DMS114 treated with DMSO at 0.1 percent for 48 hours (cell line): ENCODE results near the gene LDLR.
"Not testable (repeated sequence)": the region's sequence is repeated elsewhere in the genome, so short reads cannot be mapped to it uniquely, and the experiment has no call there.

Source experiments
- DNase-seq: peaks from one replicate; lab custom pipeline; 2025; ENCODE audit not compliant: unreplicated experiment; lab: John Stamatoyannopoulos, UW

The LDLR gene

DNA sequence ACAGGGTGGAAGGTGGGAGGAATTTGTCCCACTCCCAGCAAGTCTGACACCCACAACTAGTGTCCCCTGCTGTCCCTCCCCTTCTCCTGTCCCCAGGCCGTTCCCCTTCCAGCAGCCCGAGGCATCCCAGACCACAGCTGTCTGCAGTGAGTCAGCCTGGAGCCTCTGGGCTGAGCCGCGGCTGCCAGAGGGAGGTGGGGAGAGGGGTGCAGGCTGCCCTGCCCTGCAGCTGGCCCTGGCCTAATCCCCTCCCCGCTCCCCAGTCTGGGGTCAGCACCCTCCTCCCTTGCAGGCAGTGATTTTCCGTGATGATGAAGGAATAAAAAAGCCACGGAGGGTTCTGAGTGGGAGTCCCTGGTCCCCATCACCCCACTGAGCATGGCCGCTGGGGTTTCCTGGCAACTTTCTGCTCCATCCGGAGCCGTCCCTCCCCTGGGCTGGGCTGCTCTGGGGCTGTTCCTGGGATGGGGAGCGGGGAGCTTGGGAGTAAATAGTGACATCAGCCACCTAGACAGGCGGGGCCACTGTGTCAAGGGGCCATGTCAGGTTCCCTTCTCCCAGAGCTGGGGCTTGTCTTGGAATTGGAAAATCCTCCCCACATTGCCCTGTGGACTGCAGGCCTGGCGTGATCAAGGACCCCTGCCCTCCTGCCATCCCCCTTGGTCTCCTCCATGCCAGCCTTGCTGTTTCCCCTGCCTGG, 49.5 kb downstream of the LDLR start:
- no peak for DNase-seq

DNA sequence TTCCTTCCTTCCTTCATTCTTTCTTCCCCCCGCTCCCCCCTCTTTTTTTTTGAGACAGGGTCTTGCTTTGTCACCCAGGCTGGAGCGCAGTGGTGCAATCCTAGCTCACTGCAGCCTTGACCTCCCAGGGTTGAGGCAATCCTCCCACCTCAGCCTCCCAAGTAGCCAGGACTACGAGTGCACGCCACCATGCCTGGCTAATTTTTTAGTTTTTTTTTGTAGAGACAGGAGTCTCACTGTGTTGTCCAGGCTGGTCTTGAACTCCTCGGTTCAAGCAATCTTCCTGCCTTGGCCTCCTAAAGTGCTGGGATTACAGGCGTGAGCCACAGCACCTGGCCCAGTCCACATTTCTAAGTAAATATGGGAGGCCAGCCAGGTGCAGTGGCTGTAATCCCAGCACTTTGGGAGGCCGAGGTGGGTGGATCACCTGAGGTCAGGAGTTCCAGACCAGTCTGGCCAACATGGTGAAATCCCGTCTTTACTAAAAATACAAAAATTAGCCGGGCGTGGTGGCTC, 50.8 kb downstream of the LDLR start:
- DNase-seq: not testable (repeated sequence)

DNA sequence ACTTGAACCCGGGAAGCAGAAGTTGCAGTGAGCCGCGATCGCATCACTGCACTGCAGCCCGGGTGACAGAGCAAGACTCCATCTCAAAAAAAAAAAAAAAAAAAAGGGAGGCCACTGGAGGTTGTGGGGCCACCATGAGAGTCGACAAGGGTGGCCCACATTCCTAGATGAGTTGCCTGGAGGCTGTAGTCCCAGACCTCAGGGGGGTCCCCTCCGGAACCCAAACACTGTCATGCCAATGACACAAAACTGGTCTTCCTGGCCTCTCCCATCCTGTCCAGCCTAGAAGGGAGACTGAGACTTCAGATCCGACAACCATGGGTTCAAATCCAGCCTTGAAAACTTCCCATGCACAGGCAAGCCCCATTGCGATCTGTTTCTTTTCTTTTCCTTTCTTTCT, 51.6 kb downstream of the LDLR start:
- no peak for DNase-seq

DNA sequence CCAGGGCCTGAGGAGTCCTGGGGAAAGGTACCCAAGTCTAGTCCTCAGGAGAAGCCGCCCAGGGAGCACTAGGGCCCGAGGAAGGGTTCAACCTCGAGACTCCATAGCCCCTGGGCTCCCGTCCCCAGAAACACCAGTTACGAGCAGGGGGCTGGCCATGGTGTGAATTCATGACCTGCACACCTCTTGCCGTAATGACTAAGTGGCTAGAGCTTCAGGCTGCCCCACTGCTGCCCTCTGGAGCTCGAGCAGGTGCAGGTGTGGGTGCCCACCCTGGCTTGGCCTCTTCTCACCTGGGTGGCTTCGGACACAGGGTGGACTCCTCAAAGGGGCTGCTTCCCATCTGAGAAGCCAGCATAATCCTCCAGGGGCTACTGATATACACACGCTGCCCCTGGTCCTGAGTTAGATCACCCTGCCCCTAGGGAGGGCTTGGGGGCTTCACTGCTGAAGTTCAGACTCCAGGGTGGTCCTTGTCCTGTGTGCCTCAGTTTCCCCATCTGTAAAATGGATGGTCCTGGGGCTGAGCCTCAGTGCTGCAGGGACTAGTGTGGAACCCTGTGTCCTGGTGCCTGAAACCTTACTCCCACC, 52.8 kb downstream of the LDLR start:
- DNase-seq: no peak

DNA sequence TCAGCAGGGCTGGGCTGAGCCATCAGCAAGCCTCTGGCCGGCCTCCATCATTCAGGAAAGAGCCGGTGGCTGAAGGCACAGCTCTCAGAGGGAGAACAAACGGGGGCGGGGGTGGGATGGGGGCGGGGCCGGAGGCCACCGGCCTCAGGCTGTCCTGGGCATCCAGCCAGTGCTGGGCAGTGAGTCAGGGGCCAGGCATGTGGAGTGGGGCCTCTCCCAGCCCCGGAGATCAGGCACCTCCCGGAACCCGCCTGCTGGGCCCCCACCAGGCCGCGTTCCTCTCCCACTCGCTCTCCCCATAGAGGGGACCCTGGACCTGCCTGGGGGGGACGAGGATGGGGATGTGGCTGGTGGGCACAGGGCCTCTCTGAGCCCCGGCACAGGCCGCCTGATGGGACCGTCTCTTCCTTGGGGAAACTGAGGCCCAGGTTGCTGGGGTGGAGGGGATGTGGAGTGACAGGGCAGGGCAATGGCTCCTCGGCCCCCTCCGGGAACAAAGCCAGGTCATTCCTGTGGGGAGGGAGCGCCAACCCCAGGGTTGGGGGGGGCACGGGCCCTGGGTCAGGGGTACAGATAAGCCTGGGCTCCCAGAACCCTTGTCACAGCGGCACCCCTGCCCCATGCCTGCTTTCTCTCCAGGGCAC, 53.4 kb downstream of the LDLR start:
- DNase-seq: no peak

DNA sequence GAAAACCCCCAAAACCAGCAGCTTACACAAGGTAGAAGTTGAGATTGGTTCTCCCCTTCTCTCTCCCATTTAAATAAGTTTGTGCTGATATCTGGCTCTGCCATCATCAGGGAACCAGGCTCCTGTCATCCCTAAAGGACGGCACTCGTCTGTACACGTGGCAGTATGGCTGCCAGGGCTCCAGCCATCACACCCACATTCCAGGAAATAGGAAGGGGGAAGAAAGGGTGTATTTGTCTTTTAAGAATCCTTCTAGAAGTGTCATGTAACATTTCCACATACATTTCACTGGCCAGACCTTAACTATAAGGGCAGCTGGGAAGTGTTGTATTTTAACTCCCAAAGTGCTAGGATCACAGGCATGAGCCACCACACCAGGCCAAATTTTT, 56.3 kb downstream of the LDLR start:
- DNase-seq: no peak

DNA sequence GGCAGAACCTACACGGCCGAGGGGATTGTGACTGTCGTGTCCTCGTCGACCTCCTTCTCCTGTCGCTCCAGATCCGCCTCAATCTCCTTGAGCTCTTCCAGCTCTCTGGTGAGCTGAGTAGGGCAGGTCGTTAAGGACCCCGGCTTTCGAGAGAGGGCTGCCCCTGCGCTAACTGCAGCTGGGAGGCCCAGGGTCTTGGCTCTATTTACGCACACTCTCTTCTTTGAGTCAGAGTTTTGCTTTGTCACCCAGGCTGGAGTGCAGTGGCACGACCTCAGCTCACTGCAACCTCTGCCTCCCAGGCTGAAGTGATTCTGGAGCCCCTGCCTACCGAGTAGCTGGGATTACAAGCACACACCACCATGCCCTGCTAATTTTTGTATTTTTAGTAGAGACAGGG, 58.7 kb downstream of the LDLR start:
- no peak for DNase-seq

DNA sequence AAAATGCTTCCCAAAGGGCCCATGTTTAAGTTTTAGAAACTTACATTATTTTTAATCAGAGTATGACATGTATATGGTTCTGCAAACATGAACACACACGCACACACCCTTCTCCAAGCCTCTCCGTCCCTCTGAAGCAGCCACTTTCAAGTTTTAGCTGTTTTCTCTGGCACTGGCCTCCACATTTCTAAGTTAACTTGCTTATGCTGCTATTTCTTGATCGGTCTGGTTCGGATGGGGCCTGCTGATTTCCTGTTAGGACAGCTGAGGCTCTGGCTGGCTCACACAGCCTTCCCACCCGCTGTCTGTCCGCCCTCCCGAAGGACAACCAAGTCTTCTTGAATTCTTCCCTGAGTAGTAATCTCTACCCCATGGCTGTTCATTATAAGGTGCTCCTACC, 61.9 kb downstream of the LDLR start:
- DNase-seq: no peak

DNA sequence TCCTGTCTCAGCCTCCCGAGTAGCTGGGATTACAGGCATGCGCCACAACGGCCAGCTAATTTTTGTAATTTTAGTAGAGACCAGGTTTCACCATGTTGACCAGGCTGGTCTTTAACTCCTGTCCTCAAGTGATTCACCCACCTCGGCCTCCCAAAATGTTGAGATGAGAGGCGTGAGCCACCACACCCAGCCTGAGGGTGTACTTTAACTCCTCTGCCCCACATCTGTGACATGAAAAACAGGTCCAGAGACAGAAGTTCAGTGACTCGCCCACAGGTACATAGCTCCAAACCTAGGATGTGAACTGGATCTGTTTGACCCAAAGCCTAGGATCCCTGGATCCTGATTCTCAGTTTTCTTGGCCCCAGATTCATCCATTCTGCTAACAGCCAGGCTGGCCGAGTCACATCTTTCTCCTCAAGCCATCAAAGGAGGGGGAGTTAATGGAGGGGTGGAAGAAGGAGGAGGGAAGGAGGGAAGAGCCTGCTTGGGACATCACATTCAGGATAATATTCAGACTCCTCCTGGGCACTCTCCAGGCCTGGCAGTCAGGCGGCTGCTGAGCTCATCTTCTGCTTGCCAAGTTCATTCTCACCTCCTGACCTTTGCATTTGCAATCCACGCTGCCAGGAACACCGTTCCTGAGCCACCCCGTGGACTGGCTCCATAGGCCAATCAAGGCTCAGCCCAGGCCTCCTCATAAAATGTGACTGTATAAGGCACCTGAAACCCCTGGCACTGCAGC, 63.2 kb downstream of the LDLR start:
- DNase-seq: no peak

DNA sequence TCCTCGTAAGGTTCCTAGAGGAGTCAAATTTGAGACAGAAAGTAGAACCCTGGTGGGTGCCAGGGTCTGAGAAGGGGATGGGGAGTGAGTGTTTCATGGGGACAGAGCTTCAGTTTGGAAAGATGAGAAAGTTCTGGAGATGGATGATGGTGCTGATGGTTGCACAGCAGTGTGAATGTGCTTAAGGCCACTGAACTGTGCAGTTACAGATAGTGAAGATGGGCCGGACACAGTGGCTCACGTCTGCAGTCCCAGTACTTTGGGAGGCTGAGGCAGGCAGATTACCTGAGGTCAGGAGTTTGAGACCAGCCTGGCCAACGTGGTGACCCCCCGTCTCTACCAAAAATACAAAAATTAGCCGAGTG, 65.4 kb downstream of the LDLR start:
- DNase-seq: no peak

DNA sequence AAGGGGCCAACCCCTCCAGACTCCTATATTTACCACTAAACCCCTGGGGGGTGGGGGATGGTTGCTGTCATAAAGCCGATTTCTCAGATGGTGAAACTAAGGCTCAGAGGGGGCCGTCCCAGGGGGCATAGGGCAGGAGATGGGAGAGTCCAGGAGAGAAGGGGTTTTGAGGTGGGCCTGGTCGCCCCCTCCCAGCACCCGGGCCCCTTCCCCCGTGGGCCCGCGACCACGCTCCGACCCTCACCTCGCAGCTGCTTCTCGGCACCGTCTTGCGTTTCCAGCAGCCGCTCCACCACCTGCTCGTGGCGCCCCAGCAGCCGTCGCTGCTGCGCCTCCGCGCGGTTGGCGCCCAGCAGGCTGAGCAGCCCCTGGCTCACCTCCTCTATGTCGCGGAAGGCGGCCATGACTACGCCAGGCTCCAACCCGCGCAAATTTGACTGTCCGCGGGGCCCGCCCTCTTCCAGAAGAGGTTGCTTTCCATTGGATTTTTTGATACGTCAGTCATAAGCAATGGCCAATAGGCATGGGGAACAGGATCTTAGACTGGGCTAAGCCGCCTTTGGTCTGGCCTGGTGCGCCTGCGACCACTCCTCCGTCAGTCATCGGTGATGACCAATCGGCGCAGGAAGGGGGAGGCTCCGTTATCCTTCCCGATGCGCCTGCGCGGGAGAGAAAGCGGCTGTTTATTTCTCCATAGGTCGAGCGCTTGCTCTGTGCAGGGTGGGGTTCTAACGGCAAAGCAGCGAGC, 66.3 kb downstream of the LDLR start, which contains the start of gene SPC24:
SPC24 (minus strand) TSS at position 410 of the 748 bp plus-strand sequence; CDS start at position 404, 6 bp downstream.
- DNase-seq: peak; percentile 90

DNA sequence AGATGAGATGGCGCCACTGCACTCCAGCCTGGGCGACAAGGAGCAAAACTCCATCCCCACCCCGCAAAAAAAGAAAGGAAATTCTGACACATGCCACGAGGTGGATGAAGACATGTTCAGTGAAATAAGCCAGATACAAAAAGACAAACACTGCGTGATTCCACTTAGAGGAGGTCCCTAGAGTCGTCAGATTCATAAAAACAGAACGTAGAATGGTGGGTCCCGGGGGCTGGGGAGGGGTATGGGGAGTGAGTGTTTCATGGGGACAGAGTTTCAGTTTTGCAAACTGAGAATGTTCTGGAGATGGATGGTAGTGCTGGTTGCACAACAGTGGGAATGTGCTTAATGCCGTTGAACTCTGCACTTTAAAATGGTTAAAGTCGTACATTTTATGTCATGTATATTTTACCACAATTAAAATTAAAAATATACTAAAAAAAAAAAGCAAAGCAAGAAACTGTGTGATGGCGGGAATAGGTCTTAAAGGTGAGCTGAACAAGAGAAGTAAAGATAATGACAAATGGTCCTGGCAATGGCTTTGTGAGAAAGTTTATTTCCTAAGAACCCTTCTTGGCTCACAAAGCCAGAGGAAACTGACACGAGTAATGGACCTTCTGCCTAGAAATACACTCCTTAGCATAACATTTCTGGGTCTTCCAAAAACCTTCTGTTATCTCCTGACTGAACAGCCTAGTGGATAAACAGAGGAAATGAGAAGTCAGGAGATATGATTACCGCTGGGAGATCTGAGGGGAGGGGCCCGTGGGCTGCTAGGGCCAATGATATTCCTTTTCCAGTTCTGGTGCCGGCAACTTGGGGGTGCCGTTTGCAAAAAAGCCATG, 70.6 kb downstream of the LDLR start:
- DNase-seq: no peak

DNA sequence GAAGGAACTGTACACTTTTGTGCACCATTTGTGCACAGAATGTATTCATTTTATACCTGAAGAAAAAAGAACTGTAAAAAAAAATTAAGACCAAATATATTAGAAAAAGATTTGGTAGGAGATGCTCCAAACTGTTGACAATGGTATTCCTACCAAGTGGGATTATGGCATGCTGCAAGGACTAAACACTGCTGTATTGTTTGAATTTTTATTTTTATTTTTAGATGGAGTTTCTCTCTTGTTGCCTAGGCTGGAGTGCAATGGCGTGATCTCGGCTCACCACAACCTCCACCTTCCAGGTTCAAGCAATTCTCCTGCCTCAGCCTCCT, 71.1 kb downstream of the LDLR start:
- not testable (repeated sequence) for DNase-seq

DNA sequence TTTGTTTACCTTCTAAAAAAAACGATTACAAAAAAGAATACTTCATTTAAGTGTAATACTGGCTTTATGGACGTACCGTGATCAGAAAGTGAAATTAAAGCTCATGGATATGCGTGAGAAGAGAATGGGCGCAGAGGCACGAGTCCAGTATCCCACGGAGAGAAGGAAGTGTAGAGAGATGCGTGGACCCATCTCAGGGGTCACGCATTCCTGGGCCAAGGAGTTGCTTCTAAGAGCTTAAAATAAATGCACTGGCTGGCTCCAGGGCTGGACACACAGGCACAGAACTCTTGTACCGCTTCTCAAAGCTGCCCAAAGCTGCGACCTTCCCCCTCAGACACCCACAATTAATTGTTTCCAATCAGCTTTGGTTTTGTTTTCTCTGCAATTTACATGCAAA, 75.0 kb downstream of the LDLR start:
- DNase-seq: no peak

DNA sequence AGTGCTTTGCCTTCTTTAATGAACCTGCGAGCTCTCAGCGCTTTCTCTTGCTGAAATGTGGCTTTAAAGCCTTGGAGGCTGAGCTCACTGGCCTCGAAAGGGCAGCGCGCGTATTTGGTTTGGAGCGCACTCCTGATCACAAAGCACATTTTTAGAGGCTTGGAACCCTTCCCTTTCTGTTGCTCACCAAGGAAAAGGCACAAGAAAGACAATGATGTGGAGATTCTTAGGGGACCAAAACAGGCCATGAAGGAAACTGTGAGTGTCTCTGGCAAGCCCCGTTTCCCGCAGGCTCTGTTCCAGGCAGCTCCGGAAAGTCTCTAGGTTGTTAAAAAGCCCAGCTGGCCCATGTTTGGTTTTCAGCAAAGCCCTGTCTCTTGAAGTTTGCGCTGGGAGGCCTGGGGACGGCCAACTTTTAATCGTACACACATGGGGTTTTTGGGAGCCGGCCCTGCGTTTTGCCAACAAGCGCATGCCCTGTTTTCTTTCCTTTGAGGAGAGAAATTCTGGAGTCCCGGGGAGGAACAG, 75.7 kb downstream of the LDLR start:
- DNase-seq: no peak

DNA sequence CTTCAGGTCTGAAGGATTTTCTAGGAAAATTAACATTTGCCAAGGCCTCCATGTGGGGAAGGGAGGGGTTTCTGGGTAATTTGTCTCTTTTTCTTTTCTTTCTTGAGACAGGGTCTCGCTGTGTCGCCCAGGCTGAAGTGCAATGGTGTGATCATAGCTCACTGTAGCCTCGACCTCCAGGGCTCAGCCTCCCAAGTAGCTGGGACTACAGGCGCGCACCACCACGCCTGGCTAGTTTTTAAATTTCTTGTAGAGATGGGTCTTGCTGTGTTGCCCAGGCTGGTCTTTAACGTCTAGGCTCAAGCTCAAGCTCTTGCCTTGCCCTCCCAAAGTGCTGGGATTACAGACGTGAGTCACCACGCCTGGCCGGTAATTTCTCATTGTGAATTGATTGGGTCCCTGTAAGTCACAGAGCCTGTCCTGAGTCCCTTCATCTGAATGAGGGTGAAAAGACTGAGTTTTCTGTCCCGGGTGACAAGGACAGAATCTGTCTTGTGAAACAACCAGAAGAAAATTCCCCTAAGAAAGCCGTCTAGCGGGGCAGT, 76.3 kb downstream of the LDLR start:
- no peak for DNase-seq

DNA sequence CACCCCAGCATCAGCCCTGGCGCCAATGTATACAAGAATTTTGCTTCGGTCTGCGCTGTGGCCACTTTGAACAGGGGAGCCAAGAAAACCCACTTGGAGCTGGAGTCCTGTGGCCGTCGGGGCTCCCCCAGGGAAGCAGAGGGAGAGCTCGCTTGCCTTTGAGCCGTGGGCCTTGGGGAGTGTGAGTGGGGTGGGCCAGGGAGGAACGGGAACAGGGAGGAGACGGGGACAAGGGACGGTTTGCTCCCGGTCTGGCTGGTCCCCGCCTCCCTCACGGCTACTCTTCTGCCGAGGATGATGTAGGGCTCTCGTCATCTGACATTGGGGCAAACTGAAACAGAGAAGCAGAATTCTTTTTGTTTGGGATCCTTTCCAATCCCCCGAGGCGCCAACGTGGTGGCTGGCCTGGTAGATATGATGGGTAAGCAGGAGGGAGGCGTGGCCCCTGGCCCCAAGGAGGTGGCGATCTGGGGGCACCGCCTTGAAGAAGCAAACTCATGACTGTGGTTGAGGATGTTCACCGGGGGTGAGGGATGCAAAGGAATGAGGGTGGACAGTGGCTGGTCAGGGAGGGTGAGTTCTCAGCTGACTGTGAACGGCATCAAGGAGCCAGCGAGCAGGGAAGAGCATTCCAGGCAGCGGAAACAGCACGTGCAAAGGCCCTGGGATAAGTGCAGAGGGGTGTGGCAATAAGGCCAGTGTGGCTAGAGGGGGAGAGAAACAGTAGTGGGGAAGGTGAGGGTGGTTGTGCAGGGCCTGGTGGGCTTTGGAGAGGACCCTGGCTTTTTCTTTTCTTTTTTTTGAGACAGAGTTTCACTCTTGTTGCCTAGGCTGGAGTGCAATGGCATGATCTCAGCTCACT, 77.2 kb downstream of the LDLR start:
- DNase-seq: no peak

DNA sequence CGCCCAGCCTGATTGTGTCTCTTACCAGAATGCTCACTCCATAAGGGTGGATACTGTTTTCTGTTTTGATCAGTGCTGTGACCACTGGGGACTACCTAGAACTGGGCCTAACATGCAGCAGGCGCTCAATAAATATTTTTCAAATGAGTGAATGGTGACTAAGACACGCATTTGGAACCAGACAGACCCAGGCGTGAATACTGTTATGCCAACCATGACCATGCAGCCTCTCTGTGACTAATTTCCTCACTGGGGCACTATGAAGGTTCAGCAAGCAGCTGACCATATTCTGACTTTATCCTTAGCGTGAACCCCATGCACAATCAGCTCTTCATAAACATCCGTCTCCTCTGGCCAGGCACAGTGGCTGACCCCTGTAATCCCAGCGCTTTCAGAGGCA, 79.3 kb downstream of the LDLR start:
- no peak for DNase-seq
